TTC549 (cell line): ENCODE results near the gene INTS6.

Experiments
- FAIRE-seq: peaks from 2 replicates; lab custom pipeline; 2012; peaks lifted over from hg19 to GRCh38; lab: Jason Lieb, UNC

Gene INTS6

GRCh38 chr13:51397262-51397941 lies 55.4 kb downstream of the INTS6 start:
- FAIRE-seq = no peak

- no peak for FAIRE-seq
These were observed 56.5 kb downstream of the INTS6 start for GRCh38 chr13:51396352-51396751.

- FAIRE-seq = no peak
These were observed 58.1 kb downstream of the INTS6 start for GRCh38 chr13:51394724-51395123.

- FAIRE-seq = no peak
These were observed 67.7 kb downstream of the INTS6 start for GRCh38 chr13:51385114-51385513.

GRCh38 chr13:51380269-51380668 lies 72.6 kb downstream of the INTS6 start:
- FAIRE-seq = no peak

- no peak for FAIRE-seq
These were observed 79.4 kb downstream of the INTS6 start for GRCh38 chr13:51373451-51373850.

- no peak for FAIRE-seq
These were observed 81.0 kb downstream of the INTS6 start for GRCh38 chr13:51371768-51372399.

- no peak for FAIRE-seq
These were observed 82.0 kb downstream of the INTS6 start for GRCh38 chr13:51370811-51371210.

- no peak for FAIRE-seq
These were observed 82.7 kb downstream of the INTS6 start for GRCh38 chr13:51370116-51370515.

GRCh38 chr13:51364404-51365008 lies 88.3 kb downstream of the INTS6 start:
- FAIRE-seq = no peak

- FAIRE-seq = no peak
These were observed 89.2 kb downstream of the INTS6 start for GRCh38 chr13:51363625-51364024.

GRCh38 chr13:51361106-51361505 lies 91.7 kb downstream of the INTS6 start:
- no peak for FAIRE-seq

GRCh38 chr13:51360489-51360888 lies 92.3 kb downstream of the INTS6 start:
- no peak for FAIRE-seq

- no peak for FAIRE-seq
These were observed 93.5 kb downstream of the INTS6 start for GRCh38 chr13:51359352-51359751.

GRCh38 chr13:51357928-51358595 lies 94.8 kb downstream of the INTS6 start:
- FAIRE-seq = no peak

GRCh38 chr13:51355217-51355616 lies 97.6 kb downstream of the INTS6 start:
- no peak for FAIRE-seq

- FAIRE-seq = no peak
These were observed 103.8 kb downstream of the INTS6 start for GRCh38 chr13:51349016-51349415.

- no peak for FAIRE-seq
These were observed 104.5 kb downstream of the INTS6 start for GRCh38 chr13:51348069-51348967.

GRCh38 chr13:51347099-51347498 lies 105.7 kb downstream of the INTS6 start:
- FAIRE-seq = no peak

GRCh38 chr13:51346397-51346796 lies 106.4 kb downstream of the INTS6 start:
- no peak for FAIRE-seq

GRCh38 chr13:51343475-51343874 lies 109.4 kb downstream of the INTS6 start:
- FAIRE-seq = no peak

- no peak for FAIRE-seq
These were observed 110.1 kb downstream of the INTS6 start for GRCh38 chr13:51342706-51343105.
